HCT116 (cell line): ENCODE data around the gene S100A3. TPM values are rescaled to one million over a fixed set of nuclear protein-coding genes. Genes with fewer than 3 reads are reported as not detected.
"Not testable (repeated sequence)": the region's sequence is repeated elsewhere in the genome, so short reads cannot be mapped to it uniquely, and the experiment has no call there.

ENCODE experiments used
- ATAC-seq: fragments of 200-7000 bp; cut with Tn5 transposase; 2 replicates; pipeline ENCODE4 v1.9.1; 2020; ENCODE audit warnings: mild to moderate bottlenecking, moderate library complexity
- BruUV-seq: library from RNA; stranded (reverse); fragments of 400-500 nt; replicated peaks from 2 replicates; lab custom pipeline; 2021; lab: Mats Ljungman, UMichigan
- CTCF ChIA-PET: fragments of 300-600 bp; sonication (Branson Sonifier 250); formaldehyde crosslinking; loops from one replicate; lab custom pipeline; 2021; ENCODE audit warnings: antibody characterized with exemption; lab: Charles Lee
- POLR2A ChIA-PET: fragments of 300-600, 350-600 bp; sonication (Branson Sonifier 250); formaldehyde crosslinking; loops from one replicate; lab custom pipeline; 2021; ENCODE audit warnings: antibody characterized with exemption; lab: Charles Lee
- RAD21 ChIA-PET, 2 experiments: fragments of 300-600 bp; sonication (Branson Sonifier 250); formaldehyde crosslinking; loops; one replicate each; lab custom pipeline; 2023; ENCODE audit warnings: low total read pairs in 2 of 2; ENCODE audit not compliant: uncharacterized antibody in 2 of 2, unreplicated experiment in 2 of 2, low non-redundant PET in 1 of 2; lab: Charles Lee
- DNase-seq: peaks from one replicate; pipeline ENCODE4 v3.0.0-alpha.2; 2010; ENCODE audit warnings: low read depth, low spot score
- H2AFZ ChIP-seq: fragments of 200-600 bp; shearing (Covaris generic), sonication (generic); 2 replicates; pipeline ENCODE4 v1.6.1; 2017; ENCODE audit warnings: low read depth, mixed run types, mixed read lengths, antibody characterized with exemption, low read length; ENCODE audit not compliant: poor library complexity, severe bottlenecking
- H3K27ac ChIP-seq: 2 replicates; pipeline ENCODE4 v1.5.1; 2012; ENCODE audit warnings: low read depth, low read length
- H3K27me3 ChIP-seq: fragments of 200-600 bp; sonication (generic); 2 replicates; pipeline ENCODE4 v1.6.1; 2016; ENCODE audit warnings: mixed run types, low read length, mixed read lengths; ENCODE audit not compliant: insufficient read depth
- H3K36me3 ChIP-seq, 2 experiments: fragments of 200-500 bp in 1 of 2; fragments of 200-600 bp in 1 of 2; sonication (Bioruptor generic) in 1 of 2; sonication (generic) in 1 of 2; 2 replicates each; pipeline versions ENCODE4 v1.5.1 to v1.6.1; 2014 to 2016; ENCODE audit warnings: low read length in 2 of 2, inconsistent platforms in 1 of 2, mixed read lengths in 1 of 2, mixed run types in 1 of 2; ENCODE audit not compliant: insufficient read depth in 2 of 2, control insufficient read depth in 1 of 2
- H3K4me1 ChIP-seq, 2 experiments: fragments of 200-600 bp in 1 of 2; sonication (generic) in 1 of 2; 2 replicates each; pipeline versions ENCODE4 v1.5.1 to v1.6.1; 2012 to 2017; ENCODE audit warnings: low read length in 2 of 2, inconsistent platforms in 1 of 2, mild to moderate bottlenecking in 1 of 2, mixed read lengths in 1 of 2, mixed run types in 1 of 2, moderate library complexity in 1 of 2; ENCODE audit not compliant: insufficient read depth in 2 of 2, control insufficient read depth in 1 of 2
- H3K4me2 ChIP-seq: fragments of 200-600 bp; sonication (generic); 2 replicates; pipeline ENCODE4 v1.6.1; 2017; ENCODE audit warnings: mixed run types, low read length, mixed read lengths
- H3K4me3 ChIP-seq, 2 experiments: fragments of 200-600 bp in 1 of 2; sonication (generic) in 1 of 2; replicated peaks in 1 of 2; 2 replicates each; pipeline ENCODE4 v1.5.1; 2011 to 2016; ENCODE audit warnings: low read length in 2 of 2, control low read depth in 1 of 2, low read depth in 1 of 2, mild to moderate bottlenecking in 1 of 2, mixed read lengths in 1 of 2, mixed run types in 1 of 2
- H3K79me2 ChIP-seq: fragments of 200-600 bp; sonication (generic); 2 replicates; pipeline ENCODE4 v1.6.1; 2017; ENCODE audit warnings: mild to moderate bottlenecking, mixed run types, low read length, moderate library complexity, mixed read lengths; ENCODE audit not compliant: insufficient read depth
- H3K9ac ChIP-seq: fragments of 200-600 bp; sonication (generic); 2 replicates; pipeline ENCODE4 v1.6.1; 2016; ENCODE audit warnings: low read length, mixed read lengths
- H3K9me2 ChIP-seq: fragments of 200-600 bp; sonication (generic), shearing (Covaris generic); 2 replicates; pipeline ENCODE4 v1.6.1; 2017; ENCODE audit warnings: mixed run types, mild to moderate bottlenecking, moderate library complexity; ENCODE audit not compliant: insufficient read depth
- H3K9me3 ChIP-seq, 2 experiments: fragments of 200-500 bp in 1 of 2; fragments of 200-600 bp in 1 of 2; sonication (Bioruptor generic) in 1 of 2; sonication (generic) in 1 of 2; 2 replicates each; pipeline ENCODE4 v1.6.1; 2014 to 2017; ENCODE audit warnings: low read length in 2 of 2, mixed read lengths in 2 of 2, inconsistent platforms in 1 of 2, low read depth in 1 of 2, mild to moderate bottlenecking in 1 of 2, mixed run types in 1 of 2, moderate library complexity in 1 of 2; ENCODE audit not compliant: control insufficient read depth in 1 of 2, insufficient read depth in 1 of 2
- H4K20me1 ChIP-seq: fragments of 200-600 bp; sonication (generic), shearing (Covaris generic); 2 replicates; pipeline ENCODE4 v1.6.1; 2017; ENCODE audit warnings: mixed run types, mild to moderate bottlenecking, moderate library complexity; ENCODE audit not compliant: insufficient read depth
- CBX3 ChIP-seq: IDR thresholded peaks from 2 replicates; pipeline ENCODE4 v1.6.1; 2012; ENCODE audit warnings: low read depth
- CEBPB ChIP-seq: IDR thresholded peaks from 2 replicates; pipeline ENCODE4 v1.6.1; 2012; ENCODE audit warnings: low read depth
- EGR1 ChIP-seq: IDR thresholded peaks from 2 replicates; pipeline ENCODE4 v1.6.1; 2012; ENCODE audit warnings: low read depth
- ELF1 ChIP-seq: IDR thresholded peaks from 2 replicates; pipeline ENCODE4 v1.6.1; 2012; ENCODE audit warnings: low read depth, borderline replicate concordance
- EZH2 ChIP-seq: fragments of 200-600 bp; sonication (generic); IDR thresholded peaks from 2 replicates; pipeline ENCODE4 v1.6.1; 2017; ENCODE audit warnings: antibody characterized with exemption, mixed run types
- EZH2phosphoT487 ChIP-seq: fragments of 200-600 bp; IDR thresholded peaks from 2 replicates; pipeline ENCODE4 v1.6.1; 2018; ENCODE audit warnings: antibody characterized with exemption, borderline replicate concordance
- FOSL1 ChIP-seq: IDR thresholded peaks from 2 replicates; pipeline ENCODE4 v1.6.1; 2012; ENCODE audit warnings: low read depth
- POLR2A ChIP-seq: IDR thresholded peaks from 2 replicates; pipeline ENCODE4 v1.7.0; 2011; ENCODE audit warnings: borderline replicate concordance; ENCODE audit not compliant: insufficient read depth, insufficient read length; ENCODE audit errors: extremely low read depth
- RAD21 ChIP-seq: IDR thresholded peaks from 2 replicates; pipeline ENCODE4 v1.6.1; 2012; ENCODE audit warnings: low read depth, mild to moderate bottlenecking
- REST ChIP-seq: IDR thresholded peaks from 2 replicates; pipeline ENCODE4 v1.6.1; 2012; ENCODE audit warnings: low read depth
- SP1 ChIP-seq: IDR thresholded peaks from 2 replicates; pipeline ENCODE4 v1.6.1; 2012; ENCODE audit warnings: low read depth
- SRF ChIP-seq: IDR thresholded peaks from 2 replicates; pipeline ENCODE4 v1.6.1; 2012; ENCODE audit warnings: low read depth
- TCF7L2 ChIP-seq: IDR thresholded peaks from 2 replicates; pipeline ENCODE4 v1.7.0; 2011; ENCODE audit warnings: borderline replicate concordance, inconsistent platforms; ENCODE audit not compliant: insufficient read depth, insufficient read length; ENCODE audit errors: extremely low read depth
- YY1 ChIP-seq: IDR thresholded peaks from 2 replicates; pipeline ENCODE4 v1.6.1; 2011; ENCODE audit warnings: low read length, low read depth, moderate library complexity, mild to moderate bottlenecking; ENCODE audit not compliant: insufficient replicate concordance; ENCODE audit errors: extremely low read depth
- ZBTB33 ChIP-seq: IDR thresholded peaks from 2 replicates; pipeline ENCODE4 v1.6.1; 2011; ENCODE audit warnings: mild to moderate bottlenecking, low read length, moderate library complexity; ENCODE audit not compliant: insufficient replicate concordance; ENCODE audit errors: extremely low read depth
- ZNF274 ChIP-seq: fragments of 200-500 bp; sonication (Bioruptor generic); IDR thresholded peaks from 2 replicates; pipeline ENCODE4 v1.6.1; 2014; ENCODE audit warnings: mild to moderate bottlenecking, low read depth, low read length, inconsistent platforms
- intact Hi-C: fragments of 100-400 bp; cut with micrococcal nuclease; formaldehyde crosslinking; loops from 2 replicates; pipeline ENCODE4 v1.10.0; 2022
- total RNA-seq: library from RNA; stranded (reverse); gene quantifications from one replicate; pipeline ENCODE4 v1.2.1, GENCODE V29; 2021; ENCODE audit not compliant: unreplicated experiment
- TF ChIP-seq, protein P1 (sequence below): IDR thresholded peaks from 2 replicates; pipeline ENCODE4 v1.6.1; 2012

S100A3 gene
- total RNA-seq, 1 experiment from 2014 or later, result 4.2 TPM

GRCh38 chr1:153583976-153584375, 34.9 kb upstream of the S100A3 start:
- no peaks in the 10 kb centered on the region for H3K9me3 ChIP-seq
- H3K4me2 ChIP-seq, result no peak overlapping the region
- no peak overlapping the region for H3K4me3 ChIP-seq
- H3K27me3 ChIP-seq, result no peaks in the 10 kb centered on the region
- H3K4me1 ChIP-seq, result peaks cover 0 to 7% of the 10 kb centered on the region in 2 experiments; a peak in 2 of 4 replicates
- H3K79me2 ChIP-seq, result no peaks in the 10 kb centered on the region
- ChIA-PET POLR2A (interaction anchor here (1.0 kb wide), 1 partner anchor 43 kb away, joined by 3 read pairs; the partner anchor contains the start of gene S100A13), RAD21 (no interaction called here), CTCF (interaction anchor here (3.1 kb wide), 1 partner anchor 12 kb away, joined by 9 read pairs; no protein-coding TSS in a partner anchor)
- no TSS peak for BruUV-seq
- no peaks in the 10 kb centered on the region for H3K36me3 ChIP-seq
- no peak overlapping the region for H2AFZ ChIP-seq
- H3K9ac ChIP-seq, result no peak overlapping the region
- H3K27ac ChIP-seq, result no peak overlapping the region
- DNase-seq (no peak), ATAC-seq (no peak)
- no peaks in the 10 kb centered on the region for H4K20me1 ChIP-seq
- no peaks in the 10 kb centered on the region for H3K9me2 ChIP-seq
- intact Hi-C loops, result no loop called here
- TF ChIP-seq SP1 (no peak), ELF1 (no peak), ZNF274 (no peak), POLR2A (no peak), CEBPB (no peak), CBX3 (no peak), SRF (no peak), RAD21 (no peak), EZH2phosphoT487 (no peak), FOSL1 (no peak), REST (no peak), YY1 (no peak), TCF7L2 (no peak), EGR1 (no peak), ZBTB33 (no peak), EZH2 (no peak)
- TF ChIP-seq, protein P1, sequence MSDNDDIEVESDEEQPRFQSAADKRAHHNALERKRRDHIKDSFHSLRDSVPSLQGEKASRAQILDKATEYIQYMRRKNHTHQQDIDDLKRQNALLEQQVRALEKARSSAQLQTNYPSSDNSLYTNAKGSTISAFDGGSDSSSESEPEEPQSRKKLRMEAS, result no peak

GRCh38 chr1:153583514-153583913, 34.5 kb upstream of the S100A3 start:
- H3K79me2 ChIP-seq, H3K27me3 ChIP-seq, DNase-seq, RAD21 ChIA-PET, H4K20me1 ChIP-seq, H3K4me3 ChIP-seq, H3K9ac ChIP-seq, ATAC-seq, BruUV-seq, intact Hi-C loops, CTCF ChIA-PET, H3K9me3 ChIP-seq, H3K27ac ChIP-seq, H2AFZ ChIP-seq, H3K4me2 ChIP-seq, POLR2A ChIA-PET, H3K9me2 ChIP-seq, H3K36me3 ChIP-seq: not testable (repeated sequence)
- peaks cover 0 to 11% of the 10 kb centered on the region in 2 experiments; a peak in 2 of 4 replicates for H3K4me1 ChIP-seq
